K562 (cell line): ENCODE measurements around the gene ORAI3. TPM values are rescaled to one million over a fixed set of nuclear protein-coding genes. Genes with fewer than 3 reads are reported as not detected.

Experiments
- C11orf30 ChIP-seq: fragments of 450-650 bp; IDR thresholded peaks from 2 replicates; pipeline ENCODE4 v1.6.1; 2016; ENCODE audit warnings: low read depth, mild to moderate bottlenecking
- CXXC5 ChIP-seq: fragments of 250-450 bp; sonication (Bioruptor Pico); IDR thresholded peaks from 2 replicates; pipeline ENCODE4 v1.8.0; 2022; ENCODE audit warnings: inconsistent platforms, mild to moderate bottlenecking, moderate library complexity
- SRF ChIP-seq, 2 experiments: fragments of 250-450, 450-650 bp in 1 of 2; sonication (Bioruptor Pico) in 1 of 2; sonication (generic) in 1 of 2; formaldehyde crosslinking; IDR thresholded peaks; 2 replicates each; pipeline versions ENCODE4 v1.5.0 to v1.5.1; 2020 to 2022; ENCODE audit warnings: mild to moderate bottlenecking in 1 of 2, missing genetic modification reagents in 1 of 2
- SRSF9 ChIP-seq: fragments of 200-400 bp; formaldehyde crosslinking; IDR thresholded peaks from 2 replicates; pipeline ENCODE4 v1.6.1; 2017; ENCODE audit warnings: low read depth, low read length, borderline replicate concordance
- TBP ChIP-seq: optimal IDR thresholded peaks from 2 replicates; pipeline ENCODE3; 2011; ENCODE audit warnings: low read depth, low read length, improper control_type of control experiment
- TRIM24 ChIP-seq, 2 experiments: fragments of 450-650 bp; IDR thresholded peaks; 2 replicates each; pipeline ENCODE4 v1.6.1; 2016
- ZNF133 ChIP-seq: fragments of 250-450 bp; sonication (Bioruptor Pico); IDR thresholded peaks from 2 replicates; pipeline ENCODE4 v1.4.0; 2020; ENCODE audit warnings: mild to moderate bottlenecking
- ZNF518B ChIP-seq: fragments of 250-450 bp; sonication (Bioruptor Pico); IDR thresholded peaks from 2 replicates; pipeline ENCODE4 v1.5.0; 2021; ENCODE audit warnings: mild to moderate bottlenecking, moderate library complexity
- polyA plus RNA-seq, 8 experiments: library from polyadenylated mRNA; depleted of rRNA in 4 of 8; stranded (reverse) in 5 of 8; unstranded in 3 of 8; fragments of >200 nt; fragmentation: Nextera tagmentation in 2 of 8; fragmentation: Illumina TruSeq in 1 of 8; extraction: Ambion mirVana in 2 of 8; extraction: Trizol in 1 of 8; gene quantifications; 2 replicates each; pipeline versions ENCODE4 v1.2.1 to v1.2.3, GENCODE V29; 2011 to 2014; ENCODE audit warnings: inconsistent platforms in 1 of 8, missing spikeins in 1 of 8
- total RNA-seq, 7 experiments: library from RNA; depleted of rRNA in 6 of 7; stranded (reverse); fragments of >200 nt in 6 of 7; fragmentation: Illumina TruSeq in 2 of 7; extraction: Trizol in 2 of 7; gene quantifications; 2 replicates each; pipeline versions ENCODE4 v1.2.1 to v1.2.3, GENCODE V29; 2011 to 2021; ENCODE audit warnings: low replicate concordance in 1 of 7
- TF ChIP-seq, protein P1 (sequence below): fragments of 250-450 bp; sonication (Bioruptor Pico); IDR thresholded peaks from 2 replicates; pipeline ENCODE4 v1.5.0; 2022; ENCODE audit warnings: mild to moderate bottlenecking

ORAI3 gene
- total and polyA plus RNA-seq, 9 of the 15 experiments (the other 6 are each of a cell fraction or from before 2014, with no cell fraction given): 4.9 to 23.3 (median 14.1) TPM

GRCh38 chr16:30992931-30993816, 44.3 kb downstream of the ORAI3 start (continued):
- TF ChIP-seq, protein P1, sequence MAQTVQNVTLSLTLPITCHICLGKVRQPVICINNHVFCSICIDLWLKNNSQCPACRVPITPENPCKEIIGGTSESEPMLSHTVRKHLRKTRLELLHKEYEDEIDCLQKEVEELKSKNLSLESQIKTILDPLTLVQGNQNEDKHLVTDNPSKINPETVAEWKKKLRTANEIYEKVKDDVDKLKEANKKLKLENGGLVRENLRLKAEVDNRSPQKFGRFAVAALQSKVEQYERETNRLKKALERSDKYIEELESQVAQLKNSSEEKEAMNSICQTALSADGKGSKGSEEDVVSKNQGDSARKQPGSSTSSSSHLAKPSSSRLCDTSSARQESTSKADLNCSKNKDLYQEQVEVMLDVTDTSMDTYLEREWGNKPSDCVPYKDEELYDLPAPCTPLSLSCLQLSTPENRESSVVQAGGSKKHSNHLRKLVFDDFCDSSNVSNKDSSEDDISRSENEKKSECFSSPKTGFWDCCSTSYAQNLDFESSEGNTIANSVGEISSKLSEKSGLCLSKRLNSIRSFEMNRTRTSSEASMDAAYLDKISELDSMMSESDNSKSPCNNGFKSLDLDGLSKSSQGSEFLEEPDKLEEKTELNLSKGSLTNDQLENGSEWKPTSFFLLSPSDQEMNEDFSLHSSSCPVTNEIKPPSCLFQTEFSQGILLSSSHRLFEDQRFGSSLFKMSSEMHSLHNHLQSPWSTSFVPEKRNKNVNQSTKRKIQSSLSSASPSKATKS (CRISPR knock-in tag): no peak
- TF ChIP-seq ZNF518B (CRISPR knock-in tag) (no peak), C11orf30 (no peak), TBP (no peak), SRF (CRISPR knock-in tag; IDR thresholded peaks at IDR 0.05) (no peak), ZNF133 (CRISPR knock-in tag) (no peak), TRIM24 (IDR thresholded peaks at IDR 0.05) (no peak), CXXC5 (peak; percentile 40), SRSF9 (no peak)
